ENCODE results near the gene RAD51AP1.

RAD51AP1 gene

DNA sequence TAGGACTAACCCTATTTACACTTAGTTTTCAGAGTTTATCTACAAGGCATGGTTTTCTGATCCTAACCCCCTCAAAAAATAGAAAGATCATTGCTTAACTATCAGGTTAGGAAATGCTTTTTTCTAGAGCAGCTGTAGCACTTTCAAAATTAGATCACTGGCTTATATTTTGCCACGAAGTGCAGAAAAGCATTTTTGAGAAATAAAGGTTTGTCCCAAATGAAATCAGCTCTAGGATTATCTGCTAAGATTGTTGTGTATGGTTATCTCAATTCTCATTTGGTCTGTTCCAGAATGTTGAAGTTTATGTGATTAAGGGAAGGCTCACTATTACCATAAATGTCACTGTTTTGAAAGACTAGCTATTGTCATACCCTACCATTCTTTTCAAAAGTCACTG lies 13.5 kb downstream of the RAD51AP1 start:
- no peak for DNase-seq (ENCODE audit: low read depth)

GRCh38 chr12:4553943-4554342 lies 15.3 kb downstream of the RAD51AP1 start:
- DNase-seq (ENCODE audit: low read depth) = no peak

- no peak for DNase-seq (ENCODE audit: low read depth)
These were observed 17.1 kb downstream of the RAD51AP1 start for GRCh38 chr12:4555804-4556203.

- no peak for DNase-seq (ENCODE audit: low read depth)
These were observed 18.2 kb downstream of the RAD51AP1 start for GRCh38 chr12:4556735-4557530.

DNA sequence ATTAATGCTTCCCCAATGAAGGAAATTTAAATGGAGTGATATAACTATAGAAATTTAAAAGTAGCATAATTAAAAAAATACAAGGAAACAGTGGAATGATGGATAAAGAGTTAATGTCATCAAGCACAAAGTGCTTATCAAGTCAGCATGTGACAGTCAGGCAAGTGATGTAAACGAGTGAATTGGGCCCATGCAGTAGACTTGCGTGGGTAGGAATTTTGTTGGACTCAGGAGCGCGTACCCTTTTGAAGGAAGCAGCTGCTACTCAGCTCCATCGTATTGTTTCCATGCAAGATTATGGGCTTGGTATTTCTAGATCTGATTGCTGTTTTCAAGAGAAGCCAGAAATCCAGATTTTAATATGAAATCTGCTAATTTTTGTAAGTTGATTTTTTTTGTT lies 18.9 kb downstream of the RAD51AP1 start:
- no peak for DNase-seq (ENCODE audit: low read depth)

GRCh38 chr12:4558171-4558570 lies 19.5 kb downstream of the RAD51AP1 start:
- no peak for DNase-seq (ENCODE audit: low read depth)

DNA sequence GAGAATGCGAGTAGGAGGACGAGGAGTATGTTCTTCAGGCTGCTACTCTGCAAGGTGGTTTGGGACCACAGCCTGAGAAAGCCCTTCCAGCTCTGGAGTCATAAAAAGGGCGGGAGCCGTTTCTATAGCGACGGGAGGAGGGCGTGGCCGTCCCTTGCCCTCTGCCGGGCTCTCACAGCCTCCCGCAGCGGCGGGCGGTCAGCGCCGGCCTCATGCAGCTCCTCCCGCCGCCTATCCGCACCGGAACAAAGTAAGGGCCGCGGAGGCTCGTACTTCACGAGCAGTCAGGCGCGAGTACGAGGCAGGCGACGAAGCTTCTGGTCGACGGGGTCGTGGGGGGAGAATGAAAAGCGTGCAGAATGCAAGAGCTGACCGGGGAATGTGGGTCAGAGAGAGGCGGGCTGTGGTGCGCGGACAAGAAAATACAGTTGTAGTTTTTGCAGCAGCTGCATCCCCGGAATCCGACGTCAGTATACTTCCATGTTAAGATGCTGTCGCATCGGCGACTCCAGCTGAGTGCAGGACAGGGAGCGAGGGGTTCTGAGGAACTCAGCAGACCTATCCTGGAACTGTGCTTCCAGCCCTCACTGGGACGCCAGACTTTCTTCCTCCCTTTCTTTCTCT lies 23.5 kb downstream of the RAD51AP1 start, which contains the start of gene DYRK4:
DYRK4 (plus strand) TSS at position 175 of the 624 bp plus-strand sequence; CDS start at position 213, 38 bp downstream.
- no peak for DNase-seq (ENCODE audit: low read depth)

- no peak for DNase-seq (ENCODE audit: low read depth)
These were observed 24.6 kb downstream of the RAD51AP1 start for GRCh38 chr12:4563336-4563735.

DNA sequence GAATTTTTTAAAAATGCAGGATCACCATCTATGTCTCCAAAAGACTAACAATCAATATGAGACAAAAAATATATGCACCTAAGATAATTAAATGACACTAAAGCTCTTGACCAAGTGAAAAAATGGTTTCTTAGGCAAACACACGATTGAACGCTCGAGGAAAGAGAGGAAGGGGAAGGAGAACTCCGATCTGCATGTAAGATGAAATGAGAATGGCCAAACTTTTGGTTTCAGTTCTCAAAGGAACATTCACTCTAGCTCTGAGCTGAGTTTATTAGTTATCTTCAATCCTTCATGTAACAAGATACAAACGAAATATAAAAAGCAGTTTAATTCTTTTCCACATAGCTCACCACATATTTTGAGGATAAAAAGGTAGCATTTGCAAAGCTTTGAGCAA lies 26.1 kb downstream of the RAD51AP1 start:
- DNase-seq (ENCODE audit: low read depth) = no peak

GRCh38 chr12:4566474-4566873 lies 27.8 kb downstream of the RAD51AP1 start:
- no peak for DNase-seq (ENCODE audit: low read depth)

- DNase-seq (ENCODE audit: low read depth) = no peak
These were observed 28.6 kb downstream of the RAD51AP1 start for GRCh38 chr12:4567073-4567881.

GRCh38 chr12:4569261-4569660 lies 30.6 kb downstream of the RAD51AP1 start:
- DNase-seq (ENCODE audit: low read depth) = no peak

DNA sequence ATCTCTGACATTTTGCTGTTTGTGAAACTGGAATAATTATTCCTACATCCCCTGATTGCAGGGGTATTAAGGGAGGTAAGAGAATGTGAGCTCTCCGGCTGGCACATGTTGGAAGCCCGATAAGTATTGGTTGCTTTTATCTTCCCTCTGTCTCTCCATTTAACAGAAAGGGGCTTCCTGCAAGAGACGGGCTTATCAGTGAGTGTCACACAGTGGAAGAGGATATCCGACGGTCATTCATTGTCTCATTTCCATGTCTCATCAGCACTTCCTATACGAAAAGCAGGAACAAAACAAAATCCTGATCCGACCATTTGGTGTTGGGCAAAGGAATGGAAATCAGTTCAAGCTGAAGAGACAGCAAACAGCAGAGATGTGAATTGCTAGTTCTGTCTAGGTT lies 34.0 kb downstream of the RAD51AP1 start:
- DNase-seq (ENCODE audit: low read depth) = no peak

DNA sequence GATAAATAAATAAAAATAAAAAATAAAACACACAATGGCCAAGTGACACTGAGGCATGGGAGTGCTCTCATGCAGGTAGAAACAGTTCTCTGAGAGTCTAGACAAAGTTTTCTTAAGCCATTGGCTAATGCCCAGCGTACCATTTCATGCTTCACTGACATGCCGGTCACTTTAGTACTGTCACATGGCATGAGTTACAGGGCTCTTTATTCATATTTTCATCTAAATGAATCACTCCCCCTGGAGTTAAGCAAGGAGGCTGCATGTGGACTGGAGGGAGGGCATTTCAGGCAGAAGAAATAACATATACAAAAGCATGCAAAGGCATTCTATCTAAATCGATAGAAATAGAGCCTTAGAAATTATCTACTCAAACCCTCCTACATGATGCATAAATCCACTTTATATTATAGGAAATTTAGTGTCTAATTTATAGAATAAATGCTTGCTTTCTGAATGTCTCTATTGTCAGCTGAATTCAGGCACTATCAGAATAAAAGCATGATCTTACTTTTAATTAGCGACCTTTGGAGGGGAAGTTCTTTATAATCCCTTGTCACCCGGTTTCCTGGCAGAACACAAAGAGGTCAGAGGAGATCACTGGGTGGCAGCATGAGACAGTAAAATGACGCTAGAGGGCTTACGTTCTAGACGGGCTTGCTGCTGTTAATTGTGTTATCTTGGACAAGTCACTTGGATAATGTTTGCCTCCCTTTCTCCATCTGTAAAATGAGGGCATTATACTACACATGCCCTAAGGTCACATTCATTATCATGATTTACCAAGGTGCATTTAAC lies 40.8 kb downstream of the RAD51AP1 start:
- DNase-seq (ENCODE audit: low read depth) = no peak

DNA sequence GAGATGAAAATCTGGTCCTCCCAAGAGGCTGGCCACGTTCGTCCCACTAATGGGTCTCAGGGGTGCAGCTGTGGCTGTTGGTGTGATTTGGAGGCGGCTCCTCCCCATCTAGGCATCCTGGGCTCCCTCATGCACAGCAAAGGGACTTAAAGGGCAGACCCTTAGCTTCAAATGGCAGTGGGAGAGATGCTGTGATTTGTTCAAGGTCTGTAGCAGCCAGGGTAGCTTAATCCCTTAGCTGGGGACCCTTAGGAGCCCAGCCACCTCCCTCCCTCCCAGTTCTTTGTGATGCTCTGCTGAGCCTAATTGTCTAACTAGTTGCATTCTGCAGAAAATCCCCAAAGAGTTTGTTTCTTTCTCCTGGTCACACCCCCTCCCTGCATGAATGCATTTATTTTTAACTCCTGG lies 41.6 kb downstream of the RAD51AP1 start:
- no peak for DNase-seq (ENCODE audit: low read depth)

- no peak for DNase-seq (ENCODE audit: low read depth)
These were observed 45.6 kb downstream of the RAD51AP1 start for GRCh38 chr12:4584281-4584680.

DNA sequence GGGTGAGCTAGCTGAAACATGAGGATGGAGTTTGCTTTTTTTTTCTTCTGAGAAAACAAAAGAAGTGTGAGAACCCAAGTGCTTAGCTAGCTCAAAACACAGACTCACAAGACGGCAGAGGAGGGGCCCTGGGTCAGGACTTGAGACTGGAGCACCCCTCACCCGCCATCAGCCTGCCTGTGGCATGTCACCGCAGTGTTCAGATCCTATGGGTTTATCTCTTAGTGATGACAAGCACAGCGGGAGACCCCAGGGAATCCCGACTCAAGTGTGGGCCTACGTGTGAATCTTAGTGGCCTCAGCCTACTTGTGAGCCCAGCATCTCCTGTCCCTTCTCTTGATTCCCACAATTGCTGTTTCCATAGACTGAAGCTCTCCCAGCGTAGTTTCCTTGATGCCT lies 46.2 kb downstream of the RAD51AP1 start:
- no peak for DNase-seq (ENCODE audit: low read depth)

DNA sequence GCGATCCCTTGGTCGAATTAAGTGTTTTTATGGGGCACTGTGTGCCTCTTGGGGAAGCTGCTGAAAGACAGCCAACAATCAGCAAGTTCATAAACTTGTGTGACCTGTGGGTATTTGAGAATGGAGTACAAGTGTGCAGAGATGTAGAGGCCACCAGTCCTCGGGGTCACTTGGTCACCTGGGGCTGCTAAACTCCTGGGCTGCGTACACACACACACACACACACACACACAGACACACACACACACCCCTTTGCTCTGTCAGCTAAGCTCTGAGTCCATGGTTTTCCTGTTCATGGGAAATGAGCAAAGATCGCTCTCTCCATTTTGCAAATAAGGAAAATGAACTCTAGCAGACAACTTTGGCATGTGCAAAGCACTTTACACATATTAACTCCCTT lies 47.8 kb downstream of the RAD51AP1 start:
- no peak for DNase-seq (ENCODE audit: low read depth)

DNA sequence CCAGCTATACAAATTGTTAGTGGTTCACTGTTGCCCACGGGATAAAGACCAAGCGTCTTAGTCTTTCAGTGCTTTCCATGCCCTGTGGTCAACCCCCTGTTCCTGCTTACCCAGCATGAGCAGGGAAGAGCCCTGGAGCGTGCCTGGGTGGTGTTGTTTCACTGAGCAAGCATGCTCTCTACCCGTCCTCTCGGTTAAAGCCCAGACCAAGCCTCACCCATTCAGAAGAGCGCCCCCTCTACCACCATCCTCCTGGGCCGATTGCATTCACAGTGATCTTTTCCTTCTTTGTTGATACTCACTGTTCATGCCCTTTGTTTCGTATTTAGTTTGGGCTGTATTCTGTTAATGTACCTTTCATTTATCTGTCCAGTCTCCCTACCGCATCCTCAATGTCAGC lies 48.4 kb downstream of the RAD51AP1 start:
- DNase-seq (ENCODE audit: low read depth) = no peak

GRCh38 chr12:4588916-4589315 lies 50.2 kb downstream of the RAD51AP1 start:
- DNase-seq (ENCODE audit: low read depth) = no peak

DNA sequence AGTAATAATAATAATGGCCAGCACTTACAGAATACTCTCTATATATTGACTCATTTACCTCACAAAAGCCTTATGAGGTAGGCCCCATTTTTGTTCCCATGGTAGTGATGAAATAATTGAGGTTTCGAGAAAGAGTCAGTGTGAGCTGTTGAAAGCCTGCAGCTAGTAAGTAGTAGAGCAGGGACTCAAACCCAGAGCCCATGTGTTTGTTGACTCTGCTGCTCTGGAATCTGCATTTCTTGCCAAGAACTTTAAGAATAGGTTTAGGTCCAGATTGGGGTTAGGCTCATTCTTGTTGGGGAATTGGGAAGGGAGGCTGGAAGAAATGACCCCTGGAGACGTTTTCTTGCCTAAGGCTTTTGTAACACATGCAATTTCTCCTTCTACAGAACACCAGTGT lies 51.3 kb downstream of the RAD51AP1 start:
- no peak for DNase-seq (ENCODE audit: low read depth)

DNA sequence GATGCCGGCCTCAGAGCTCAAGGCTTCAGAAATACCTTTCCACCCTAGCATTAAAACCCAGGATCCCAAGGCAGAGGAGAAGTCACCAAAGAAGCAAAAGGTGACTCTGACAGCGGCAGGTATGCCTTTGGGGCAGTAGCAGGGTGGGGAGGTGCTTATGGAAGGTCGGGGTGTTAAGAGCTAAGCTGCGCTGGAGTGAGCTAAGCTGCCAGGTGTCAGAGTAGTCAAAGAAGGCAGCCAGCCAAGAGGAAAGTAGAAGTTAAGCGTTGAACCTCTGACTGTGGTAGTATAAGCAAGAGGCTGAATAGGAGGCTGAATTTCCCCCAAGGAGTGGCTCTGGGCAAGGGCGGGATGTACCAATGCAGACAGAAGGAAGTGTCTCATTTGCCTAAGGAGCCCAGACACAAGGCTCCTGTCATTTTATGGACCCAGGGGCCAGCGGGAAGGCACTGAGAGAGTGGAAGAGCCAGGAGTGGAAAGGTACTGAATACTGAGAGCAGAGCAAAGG lies 52.5 kb downstream of the RAD51AP1 start:
- DNase-seq (ENCODE audit: low read depth) = no peak

All from activated T-cell treated with anti-CD3 and anti-CD28 coated beads for 1 hour (primary cell).